ENCODE measurements around the gene SLC9A1. TPM values are rescaled to one million over a fixed set of nuclear protein-coding genes. Genes with fewer than 3 reads are reported as not detected.

Gene SLC9A1
- total and polyA plus RNA-seq, 2 experiments from 2014 or later = 8.5 to 23.7 TPM

- TF ChIP-seq EZH2 (IDR thresholded peaks at IDR 0.05; ENCODE audit: insufficient read depth, poor library complexity, severe bottlenecking) = no peak
- TF ChIP-seq EZH2phosphoT487 (IDR thresholded peaks at IDR 0.05; ENCODE audit: insufficient read depth, low read depth) = no peak
- no peaks in the 10 kb centered on the region for H3K27me3 ChIP-seq (replicated peaks; ENCODE audit: insufficient read depth)
- WGBS, 2 experiments (ENCODE audit: low coverage in 1 of 2, low lambda C conversion rate in 2 of 2, missing lambda C conversion rate in 2 of 2) = 83% methylated on average over 21 of the region's 21 CpGs
- no peak for DNase-seq
- H3K36me3 ChIP-seq (ENCODE audit: low read depth) = no peaks in the 10 kb centered on the region
- H3K27ac ChIP-seq = peak overlapping the region; percentile 89
- no peaks in the 10 kb centered on the region for H4K20me1 ChIP-seq (ENCODE audit: insufficient read depth)
- peak overlapping the region; percentile 94 for H3K4me3 ChIP-seq
- H3K9ac ChIP-seq = peak overlapping the region; percentile 93
- H3K4me1 ChIP-seq (ENCODE audit: insufficient read depth) = peaks cover 26% of the 10 kb centered on the region
- H3K4me2 ChIP-seq (ENCODE audit: unreplicated experiment) = peak overlapping the region; percentile 99
- peaks cover 59% of the 10 kb centered on the region for H3K79me2 ChIP-seq (ENCODE audit: insufficient read depth)
- in situ Hi-C loops (cut with MboI) = no loop called here
- H3K9me3 ChIP-seq (ENCODE audit: low read depth) = no peaks in the 10 kb centered on the region
- H3F3A ChIP-seq (ENCODE audit: insufficient read depth) = peaks cover 5% of the 10 kb centered on the region; the same call in 1 of the 2 replicates
- no peak overlapping the region for H2AFZ ChIP-seq
- H3K9me2 ChIP-seq (ENCODE audit: insufficient read depth) = no peaks in the 10 kb centered on the region
Observed at GRCh38 chr1:27153927-27154358, 982 bp downstream of the SLC9A1 start.

- Histone ChIP-seq H2AFZ (no peak overlapping the region), H3F3A (ENCODE audit: insufficient read depth) (peaks cover 5% of the 10 kb centered on the region; the same call in 1 of the 2 replicates), H3K79me2 (ENCODE audit: insufficient read depth) (peaks cover 63% of the 10 kb centered on the region), H4K20me1 (ENCODE audit: insufficient read depth) (no peaks in the 10 kb centered on the region), H3K9ac (peak overlapping the region; percentile 93), H3K9me3 (ENCODE audit: low read depth) (no peaks in the 10 kb centered on the region), H3K4me2 (ENCODE audit: unreplicated experiment) (peak overlapping the region; percentile 99), H3K9me2 (ENCODE audit: insufficient read depth) (no peaks in the 10 kb centered on the region), H3K4me3 (peak overlapping the region; percentile 94), H3K36me3 (ENCODE audit: low read depth) (no peaks in the 10 kb centered on the region), H3K27ac (peak overlapping the region; percentile 89), H3K4me1 (ENCODE audit: insufficient read depth) (peaks cover 26% of the 10 kb centered on the region), H3K27me3 (replicated peaks; ENCODE audit: insufficient read depth) (no peaks in the 10 kb centered on the region)
- TF ChIP-seq EZH2phosphoT487 (IDR thresholded peaks at IDR 0.05; ENCODE audit: insufficient read depth, low read depth) (no peak), EZH2 (IDR thresholded peaks at IDR 0.05; ENCODE audit: insufficient read depth, poor library complexity, severe bottlenecking) (no peak)
- peak; percentile 54 for DNase-seq
- in situ Hi-C loops (cut with MboI) = no loop called here
- 0 to 3% methylated on average over 4 of the region's 4 CpGs for WGBS, 2 experiments (ENCODE audit: low coverage in 1 of 2, low lambda C conversion rate in 2 of 2, missing lambda C conversion rate in 2 of 2)
Observed at GRCh38 chr1:27153549-27153886, 1.4 kb downstream of the SLC9A1 start.

- Histone ChIP-seq H3K27ac (peak overlapping the region; percentile 89), H3K9ac (peak overlapping the region; percentile 93), H2AFZ (no peak overlapping the region), H3K9me2 (ENCODE audit: insufficient read depth) (no peaks in the 10 kb centered on the region), H3K4me3 (peak overlapping the region; percentile 94), H4K20me1 (ENCODE audit: insufficient read depth) (no peaks in the 10 kb centered on the region), H3K79me2 (ENCODE audit: insufficient read depth) (peaks cover 68% of the 10 kb centered on the region), H3K4me1 (ENCODE audit: insufficient read depth) (peaks cover 26% of the 10 kb centered on the region), H3K9me3 (ENCODE audit: low read depth) (no peaks in the 10 kb centered on the region), H3F3A (ENCODE audit: insufficient read depth) (peaks cover 5% of the 10 kb centered on the region; the same call in 1 of the 2 replicates), H3K27me3 (replicated peaks; ENCODE audit: insufficient read depth) (no peaks in the 10 kb centered on the region), H3K36me3 (ENCODE audit: low read depth) (no peaks in the 10 kb centered on the region), H3K4me2 (ENCODE audit: unreplicated experiment) (peak overlapping the region; percentile 99)
- no peak for TF ChIP-seq EZH2 (IDR thresholded peaks at IDR 0.05; ENCODE audit: insufficient read depth, poor library complexity, severe bottlenecking)
- TF ChIP-seq EZH2phosphoT487 (IDR thresholded peaks at IDR 0.05; ENCODE audit: insufficient read depth, low read depth) = no peak
- in situ Hi-C loops (cut with MboI) = no loop called here
- DNase-seq = peak; percentile 30
- 19 to 23% methylated on average over 2 of the region's 2 CpGs for WGBS, 2 experiments (ENCODE audit: low coverage in 1 of 2, low lambda C conversion rate in 2 of 2, missing lambda C conversion rate in 2 of 2)
Observed at GRCh38 chr1:27152829-27153548, 1.9 kb downstream of the SLC9A1 start.

- no peaks in the 10 kb centered on the region for H3K9me2 ChIP-seq (ENCODE audit: insufficient read depth)
- no peaks in the 10 kb centered on the region for H3K36me3 ChIP-seq (ENCODE audit: low read depth)
- no peak for TF ChIP-seq EZH2phosphoT487 (IDR thresholded peaks at IDR 0.05; ENCODE audit: insufficient read depth, low read depth)
- no peak for TF ChIP-seq EZH2 (IDR thresholded peaks at IDR 0.05; ENCODE audit: insufficient read depth, poor library complexity, severe bottlenecking)
- peak; percentile 58 for DNase-seq
- no peaks in the 10 kb centered on the region for H3K9me3 ChIP-seq (ENCODE audit: low read depth)
- peak overlapping the region; percentile 89; the same call in 1 of the 2 replicates for H3K27ac ChIP-seq
- peaks cover 5% of the 10 kb centered on the region; the same call in 1 of the 2 replicates for H3F3A ChIP-seq (ENCODE audit: insufficient read depth)
- no peaks in the 10 kb centered on the region for H3K27me3 ChIP-seq (replicated peaks; ENCODE audit: insufficient read depth)
- in situ Hi-C loops (cut with MboI) = no loop called here
- peak overlapping the region; percentile 93 for H3K9ac ChIP-seq
- H3K79me2 ChIP-seq (ENCODE audit: insufficient read depth) = peaks cover 76% of the 10 kb centered on the region
- peak overlapping the region; percentile 99 for H3K4me2 ChIP-seq (ENCODE audit: unreplicated experiment)
- H2AFZ ChIP-seq = no peak overlapping the region
- H4K20me1 ChIP-seq (ENCODE audit: insufficient read depth) = no peaks in the 10 kb centered on the region
- 22 to 26% methylated on average over 7 of the region's 7 CpGs for WGBS, 2 experiments (ENCODE audit: low coverage in 1 of 2, low lambda C conversion rate in 2 of 2, missing lambda C conversion rate in 2 of 2)
- H3K4me3 ChIP-seq = peak overlapping the region; percentile 94
- peaks cover 26% of the 10 kb centered on the region for H3K4me1 ChIP-seq (ENCODE audit: insufficient read depth)
Observed at GRCh38 chr1:27152004-27152828, 2.7 kb downstream of the SLC9A1 start.

Data from GM23248 (cell line).